SK-N-SH (cell line): Measurements from ENCODE around the gene AEN.

Experiments
- CTCF ChIP-seq: fragments of 200-600 bp; sonication (generic); IDR thresholded peaks from 2 replicates; pipeline ENCODE4 v1.6.1; 2017; ENCODE audit warnings: antibody characterized with exemption, mild to moderate bottlenecking, moderate library complexity
- RAD21 ChIP-seq: IDR thresholded peaks from 2 replicates; pipeline ENCODE4 v1.6.1; 2012; ENCODE audit warnings: mild to moderate bottlenecking, low read length
- RFX5 ChIP-seq: IDR thresholded peaks from 2 replicates; pipeline ENCODE4 v1.6.1; 2012; ENCODE audit warnings: mild to moderate bottlenecking, improper control_type of control experiment, low read length
- TEAD4 ChIP-seq: IDR thresholded peaks from 2 replicates; pipeline ENCODE4 v1.4.0; 2012; ENCODE audit warnings: mild to moderate bottlenecking, borderline replicate concordance; ENCODE audit not compliant: insufficient read depth

GRCh38 chr15:88623632-88624031, 2.5 kb downstream of the AEN start:
- TF ChIP-seq TEAD4 = no peak
- TF ChIP-seq RFX5 = no peak
- TF ChIP-seq RAD21 = no peak
- TF ChIP-seq CTCF = no peak
